ENCODE results near the gene SLC9A8.
"Not testable (repeated sequence)": the region's sequence is repeated elsewhere in the genome, so short reads cannot be mapped to it uniquely, and the experiment has no call there.

GRCh38 chr20:49783021-49783995 lies 29.3 kb upstream of the SLC9A8 start:
- not testable (repeated sequence) for TF ChIP-seq EZH2 (IDR thresholded peaks at IDR 0.05; ENCODE audit: borderline replicate concordance, insufficient read depth, low read depth, low read length, poor library complexity, severe bottlenecking); CTCF (IDR thresholded peaks at IDR 0.05)

Measured in B cell (primary cell).